Measurements from ENCODE around the gene MAP2K3. TPM values are rescaled to one million over a fixed set of nuclear protein-coding genes. Genes with fewer than 3 reads are reported as not detected.

The MAP2K3 gene
- polyA plus RNA-seq, 1 donor = 22.0 TPM

- DNase-seq (ENCODE audit: low read depth) = no peak
These were observed 1.7 kb upstream of the MAP2K3 start for GRCh38 chr17:21282850-21283249.

GRCh38 chr17:21283482-21284318, 811 bp upstream of the MAP2K3 start:
- no peak for DNase-seq (ENCODE audit: low read depth)

- DNase-seq (ENCODE audit: low read depth) = no peak
These were observed 904 bp downstream of the MAP2K3 start for GRCh38 chr17:21285164-21286065.

- DNase-seq (ENCODE audit: low read depth) = no peak
These were observed 1.7 kb downstream of the MAP2K3 start for GRCh38 chr17:21286066-21286770.

- DNase-seq (ENCODE audit: low read depth) = no peak
These were observed 2.6 kb downstream of the MAP2K3 start for GRCh38 chr17:21286909-21287702.

- DNase-seq (ENCODE audit: low read depth) = no peak
These were observed 3.4 kb downstream of the MAP2K3 start for GRCh38 chr17:21287703-21288449.

GRCh38 chr17:21288571-21289017, 4.1 kb downstream of the MAP2K3 start:
- no peak for DNase-seq (ENCODE audit: low read depth)

GRCh38 chr17:21289175-21289901, 4.8 kb downstream of the MAP2K3 start:
- DNase-seq (ENCODE audit: low read depth) = no peak

GRCh38 chr17:21289902-21290571, 5.5 kb downstream of the MAP2K3 start:
- DNase-seq (ENCODE audit: low read depth) = no peak

GRCh38 chr17:21291357-21291756, 6.8 kb downstream of the MAP2K3 start:
- no peak for DNase-seq (ENCODE audit: low read depth)

- no peak for DNase-seq (ENCODE audit: low read depth)
These were observed 7.4 kb downstream of the MAP2K3 start for GRCh38 chr17:21291862-21292261.

GRCh38 chr17:21292867-21293830, 8.6 kb downstream of the MAP2K3 start:
- no peak for DNase-seq (ENCODE audit: low read depth)

- no peak for DNase-seq (ENCODE audit: low read depth)
These were observed 9.3 kb downstream of the MAP2K3 start for GRCh38 chr17:21293831-21294210.

GRCh38 chr17:21294321-21295035, 10.0 kb downstream of the MAP2K3 start:
- no peak for DNase-seq (ENCODE audit: low read depth)

- DNase-seq (ENCODE audit: low read depth) = no peak
These were observed 10.8 kb downstream of the MAP2K3 start for GRCh38 chr17:21295036-21295952.
